Mononuclear cell (primary cell): ENCODE results near the gene TULP3. TPM values are rescaled to one million over a fixed set of nuclear protein-coding genes. Genes with fewer than 3 reads are reported as not detected.
"Not testable (repeated sequence)": the region's sequence is repeated elsewhere in the genome, so short reads cannot be mapped to it uniquely, and the experiment has no call there.

Experiments used
- H3K27me3 ChIP-seq: 2 replicates; pipeline ENCODE4 v1.6.0; 2011; ENCODE audit warnings: low read length, control low read depth; ENCODE audit not compliant: insufficient read depth
- H3K4me1 ChIP-seq: 2 replicates; pipeline ENCODE4 v1.5.1; 2011; ENCODE audit warnings: mild to moderate bottlenecking, low read length, control low read depth; ENCODE audit not compliant: insufficient read depth
- H3K4me3 ChIP-seq: 2 replicates; pipeline ENCODE4 v1.5.1; 2011; ENCODE audit warnings: mild to moderate bottlenecking, low read length, moderate library complexity
- H3K9me3 ChIP-seq: 2 replicates; pipeline ENCODE4 v1.5.1; 2011; ENCODE audit warnings: low read depth, mild to moderate bottlenecking, control low read depth, low read length
- total RNA-seq: library from RNA; depleted of rRNA; stranded (reverse); fragments of >200 nt; gene quantifications from one replicate; pipeline ENCODE4 v1.2.3, GENCODE V29; 2012

Gene TULP3
- total RNA-seq, 1 donor, result 4.4 TPM

DNA sequence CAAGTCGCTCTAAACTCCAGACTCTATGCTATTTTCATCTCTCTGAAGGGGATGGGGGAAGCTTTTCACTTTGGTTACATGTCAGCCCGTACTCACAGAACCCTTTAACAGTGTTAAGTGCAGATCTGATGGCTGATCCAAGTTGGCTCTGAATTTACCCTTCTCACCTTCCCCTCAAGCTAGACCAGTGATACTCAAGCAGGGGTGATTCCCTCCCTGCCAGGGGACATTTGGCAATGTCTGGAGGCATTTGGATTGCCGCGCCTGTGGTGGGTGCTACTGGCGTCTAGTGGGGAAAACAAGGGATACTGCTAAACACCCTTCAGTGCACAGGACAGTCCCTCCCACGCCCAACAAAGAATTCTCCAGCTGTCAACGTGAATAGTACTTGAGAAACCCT is 27.8 kb upstream of the TULP3 start:
- Histone ChIP-seq H3K27me3 (no peaks in the 10 kb centered on the region), H3K4me1 (no peaks in the 10 kb centered on the region), H3K4me3 (no peak overlapping the region), H3K9me3 (no peaks in the 10 kb centered on the region)

DNA sequence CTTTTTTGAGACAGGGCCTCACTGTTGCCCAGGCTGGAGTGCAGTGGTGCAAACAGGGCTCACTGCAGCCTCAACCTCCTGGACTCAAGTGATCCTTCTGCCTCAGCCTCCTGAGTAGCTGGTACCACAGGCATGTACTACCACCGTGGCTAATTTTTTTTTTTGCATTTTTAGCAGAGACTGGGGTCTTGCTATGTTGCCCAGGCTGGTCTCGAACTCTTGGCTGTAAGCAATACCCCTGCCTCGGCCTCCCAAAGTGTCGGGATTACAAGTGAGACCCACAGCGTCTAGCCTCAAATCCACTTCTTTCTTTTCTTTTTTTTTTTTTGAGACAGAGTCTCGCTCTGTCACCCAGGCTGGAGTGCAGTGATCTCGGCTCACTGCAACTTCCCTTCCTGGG is 27.3 kb upstream of the TULP3 start:
- not testable (repeated sequence) for H3K4me3 ChIP-seq, H3K27me3 ChIP-seq, H3K9me3 ChIP-seq, H3K4me1 ChIP-seq

DNA sequence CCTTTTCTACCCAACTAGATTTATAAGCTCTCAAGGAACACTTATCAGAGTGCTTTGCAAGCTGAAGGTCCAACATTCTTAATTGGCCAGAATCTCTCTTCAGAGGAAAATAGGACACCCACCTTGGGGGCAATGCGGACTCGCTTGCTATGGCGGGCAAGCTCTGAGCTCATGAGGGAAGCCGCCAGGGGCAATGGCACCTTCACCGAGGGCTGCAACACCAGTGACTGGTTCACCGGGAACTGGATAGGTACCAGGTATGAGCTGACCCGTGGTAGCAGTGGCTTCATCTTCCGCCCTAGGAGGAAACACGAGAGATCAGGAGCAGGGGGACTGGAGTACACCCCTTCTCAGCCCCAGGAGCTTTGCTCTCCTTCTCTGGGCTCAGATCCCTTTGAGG is 26.5 kb upstream of the TULP3 start:
- Histone ChIP-seq H3K4me1 (no peaks in the 10 kb centered on the region), H3K9me3 (no peaks in the 10 kb centered on the region), H3K4me3 (no peak overlapping the region), H3K27me3 (no peaks in the 10 kb centered on the region)

DNA sequence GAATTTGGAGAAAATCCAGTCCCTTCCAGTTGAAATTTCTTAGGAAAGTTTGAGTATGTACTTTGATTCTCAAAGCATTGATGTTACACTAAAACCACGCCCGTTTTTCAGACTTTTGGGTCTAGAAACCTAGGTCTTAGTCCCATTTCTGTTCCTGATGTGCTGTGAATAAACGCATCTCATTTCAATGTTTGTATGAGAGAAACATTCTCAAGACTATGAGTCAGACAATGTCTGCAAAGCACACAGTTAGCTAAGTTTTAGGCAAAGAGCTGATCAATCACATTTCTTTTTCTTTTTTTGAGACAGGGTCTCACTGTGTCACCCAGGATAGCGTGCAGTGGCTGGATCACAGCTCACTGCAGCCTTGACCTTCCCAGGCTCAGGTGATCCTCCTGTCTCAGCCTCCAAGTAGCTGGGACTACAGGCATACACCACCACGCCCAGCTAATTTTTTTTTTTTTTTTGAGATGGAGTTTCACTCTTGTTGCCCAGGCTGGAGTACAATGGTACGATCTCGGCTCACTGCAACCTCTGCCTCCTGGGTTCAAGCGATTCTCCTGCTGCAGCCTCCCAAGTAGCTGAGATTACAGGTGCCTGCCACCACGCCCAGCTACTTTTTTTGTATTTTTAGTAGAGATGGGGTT is 21.6 kb upstream of the TULP3 start:
- H3K9me3 ChIP-seq, H3K27me3 ChIP-seq, H3K4me1 ChIP-seq, H3K4me3 ChIP-seq: not testable (repeated sequence)

DNA sequence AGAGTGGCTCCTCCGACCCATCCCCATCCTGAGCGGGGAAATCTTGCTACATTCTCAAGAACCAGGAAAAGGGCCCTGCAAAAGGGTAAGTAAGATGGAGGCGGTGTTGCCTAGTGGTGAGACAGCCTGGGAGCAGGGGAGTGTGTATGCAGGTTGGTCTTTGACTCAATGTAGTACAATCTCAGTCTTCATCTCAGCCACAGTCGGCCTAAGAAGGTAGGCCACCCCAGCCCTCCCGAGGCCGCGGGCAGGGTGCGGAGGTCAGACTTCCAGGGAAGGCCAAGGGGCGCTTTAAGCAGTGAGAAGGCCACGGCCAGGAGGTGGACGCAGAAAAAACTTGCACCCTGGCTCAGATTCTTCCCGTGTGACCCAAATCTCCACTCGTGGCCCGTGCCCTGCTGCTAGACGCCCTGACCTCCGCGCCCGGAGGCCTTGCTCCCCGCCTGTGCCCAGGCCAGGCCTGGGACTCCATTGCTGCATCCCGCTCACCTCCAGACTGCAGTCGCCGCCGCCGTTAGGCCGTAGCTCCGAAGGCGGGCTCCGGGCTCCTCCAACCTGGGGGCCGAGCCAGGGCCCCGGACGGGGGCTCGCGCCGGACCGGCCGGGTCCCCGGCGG is 14.2 kb upstream of the TULP3 start:
- Histone ChIP-seq H3K4me1 (peaks cover 34% of the 10 kb centered on the region), H3K9me3 (no peaks in the 10 kb centered on the region), H3K4me3 (peak overlapping the region; percentile 97), H3K27me3 (no peaks in the 10 kb centered on the region)

DNA sequence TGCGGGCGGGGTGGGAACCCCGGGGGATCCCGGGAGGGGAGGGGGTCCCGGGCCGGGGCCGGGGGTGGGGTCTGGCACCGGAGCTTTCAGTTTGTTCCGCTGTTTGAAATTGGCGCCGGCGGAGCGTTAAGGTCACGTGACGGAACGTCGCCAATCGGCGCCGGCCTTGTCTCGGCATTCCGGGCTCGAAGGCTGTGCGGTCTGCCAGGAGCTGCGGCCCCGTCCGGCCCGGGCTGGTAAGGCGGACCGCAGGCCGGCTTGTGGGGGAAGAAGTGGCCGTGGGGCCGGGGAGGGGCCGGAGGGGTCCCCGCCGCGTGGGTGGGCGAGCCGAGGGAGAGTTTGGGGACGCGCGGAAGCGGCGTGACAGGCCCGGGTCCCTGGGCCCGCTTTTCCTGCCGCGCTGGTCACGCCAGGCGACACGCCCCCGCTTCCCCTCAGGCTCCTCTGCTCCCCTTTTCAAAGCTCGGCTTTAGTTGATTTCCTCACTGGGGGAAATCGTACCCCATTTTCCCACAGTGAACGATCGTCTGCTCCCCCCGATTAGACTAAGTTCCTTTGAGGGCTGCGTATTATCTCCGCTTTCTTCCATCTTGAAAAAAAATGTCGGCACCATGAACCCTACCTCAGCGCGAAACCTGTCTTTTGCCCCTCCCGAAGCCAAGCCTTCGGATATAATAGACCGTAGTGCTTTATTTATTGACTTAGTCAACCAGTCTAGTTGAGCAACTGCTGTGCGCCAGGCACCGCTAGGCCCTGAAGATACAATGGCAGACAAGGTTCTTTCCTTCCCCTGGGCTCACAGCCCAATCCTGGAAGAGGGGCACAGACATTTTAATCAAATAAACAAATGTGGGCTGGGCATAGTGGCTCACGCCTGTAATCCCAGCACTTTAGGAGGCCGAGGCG is 13.4 kb upstream of the TULP3 start, which contains the start of the genes FOXM1 and RHNO1:
FOXM1 (minus strand) TSS at position 128 of the 906 bp plus-strand sequence. CDS start 2,696 bp downstream, outside the sequence.
RHNO1 (plus strand) TSS at position 177 of the 906 bp plus-strand sequence. CDS start 8,144 bp downstream, outside the sequence.
- no peaks in the 10 kb centered on the region for H3K27me3 ChIP-seq
- no peaks in the 10 kb centered on the region for H3K9me3 ChIP-seq
- peaks cover 34% of the 10 kb centered on the region for H3K4me1 ChIP-seq
- H3K4me3 ChIP-seq, result peak within 1 kb of the TSS; percentile 97

DNA sequence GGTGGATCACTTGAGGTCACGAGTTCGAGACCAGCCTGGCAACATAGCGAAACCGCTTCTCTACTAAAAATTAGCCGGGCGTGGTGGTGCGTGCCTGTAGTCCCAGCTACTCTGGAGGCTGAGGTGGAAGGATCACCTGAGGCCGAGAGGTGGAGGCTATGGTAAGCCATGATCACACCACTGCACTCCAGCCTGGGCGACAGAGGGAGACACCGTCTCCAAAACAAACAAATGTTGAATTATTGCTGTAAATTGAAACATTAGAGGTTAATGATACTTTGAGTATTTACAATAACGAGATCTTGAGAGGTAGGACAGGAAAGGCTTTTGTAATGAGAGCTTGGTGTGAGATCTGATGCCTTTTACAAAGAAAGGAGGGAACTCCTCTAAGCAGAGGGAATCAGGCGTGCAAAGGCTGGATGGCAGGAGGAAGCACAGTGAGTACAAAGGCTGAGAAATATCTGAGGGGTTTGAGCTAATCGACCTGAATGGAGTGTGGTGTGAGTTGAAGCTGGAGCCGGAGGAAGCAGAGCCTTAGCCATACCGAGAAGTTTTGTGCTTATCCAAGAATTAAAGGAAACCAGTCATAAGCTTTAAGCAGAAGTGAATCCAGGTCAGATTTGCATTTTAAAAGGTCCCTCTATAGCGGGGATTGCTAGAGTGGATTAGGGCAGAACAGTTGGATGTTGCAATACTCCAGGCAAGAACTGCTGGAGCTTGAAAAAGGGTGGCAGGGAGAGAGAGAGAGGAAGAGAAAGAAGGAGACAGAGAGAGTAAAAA is 12.5 kb upstream of the TULP3 start:
- Histone ChIP-seq H3K4me1 (peaks cover 34% of the 10 kb centered on the region), H3K27me3 (no peaks in the 10 kb centered on the region), H3K4me3 (peak overlapping the region; percentile 97), H3K9me3 (no peaks in the 10 kb centered on the region)

DNA sequence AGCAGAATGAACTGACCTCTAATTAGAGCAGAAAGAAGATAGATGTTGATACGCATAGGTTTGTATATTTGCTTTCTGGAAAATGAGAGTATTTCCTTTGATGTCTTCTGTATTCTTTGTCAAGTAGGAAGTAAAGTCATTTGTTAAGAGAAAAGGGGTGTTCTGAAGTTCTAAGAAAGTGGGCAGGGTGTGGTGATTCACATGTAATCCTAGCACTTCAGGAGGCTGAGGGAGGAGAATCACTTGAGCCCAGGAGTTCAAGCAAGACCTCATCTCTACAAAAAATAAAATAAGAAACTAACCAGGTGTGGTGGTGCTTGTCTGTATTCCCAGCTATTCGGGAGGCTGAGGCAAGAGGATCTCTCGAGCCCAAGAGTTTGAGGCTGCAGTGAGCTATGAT is 10.8 kb upstream of the TULP3 start:
- peaks cover 34% of the 10 kb centered on the region for H3K4me1 ChIP-seq
- H3K27me3 ChIP-seq, result no peaks in the 10 kb centered on the region
- H3K4me3 ChIP-seq, result no peak overlapping the region
- H3K9me3 ChIP-seq, result no peaks in the 10 kb centered on the region

DNA sequence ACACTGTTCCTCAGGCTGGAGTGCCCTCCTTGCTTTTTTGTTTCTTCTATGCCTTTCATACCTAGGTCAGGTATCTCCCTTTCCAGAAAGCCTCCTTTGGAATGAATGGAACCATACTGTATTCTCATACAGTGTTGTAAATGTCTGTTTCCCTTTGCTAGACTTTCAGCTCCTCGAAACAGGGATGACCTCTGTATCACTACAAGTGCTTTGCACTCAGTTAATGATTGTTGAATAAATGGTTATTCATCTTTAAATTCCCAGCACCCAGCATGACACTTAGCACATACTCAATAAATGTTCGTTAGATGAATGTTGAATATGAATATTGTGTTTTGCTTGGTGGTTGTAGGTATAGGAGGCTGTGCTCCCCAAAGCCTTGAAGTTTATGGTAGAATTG is 5.9 kb upstream of the TULP3 start:
- Histone ChIP-seq H3K27me3 (no peaks in the 10 kb centered on the region), H3K4me3 (no peak overlapping the region), H3K4me1 (peaks cover 3% of the 10 kb centered on the region), H3K9me3 (no peaks in the 10 kb centered on the region)

DNA sequence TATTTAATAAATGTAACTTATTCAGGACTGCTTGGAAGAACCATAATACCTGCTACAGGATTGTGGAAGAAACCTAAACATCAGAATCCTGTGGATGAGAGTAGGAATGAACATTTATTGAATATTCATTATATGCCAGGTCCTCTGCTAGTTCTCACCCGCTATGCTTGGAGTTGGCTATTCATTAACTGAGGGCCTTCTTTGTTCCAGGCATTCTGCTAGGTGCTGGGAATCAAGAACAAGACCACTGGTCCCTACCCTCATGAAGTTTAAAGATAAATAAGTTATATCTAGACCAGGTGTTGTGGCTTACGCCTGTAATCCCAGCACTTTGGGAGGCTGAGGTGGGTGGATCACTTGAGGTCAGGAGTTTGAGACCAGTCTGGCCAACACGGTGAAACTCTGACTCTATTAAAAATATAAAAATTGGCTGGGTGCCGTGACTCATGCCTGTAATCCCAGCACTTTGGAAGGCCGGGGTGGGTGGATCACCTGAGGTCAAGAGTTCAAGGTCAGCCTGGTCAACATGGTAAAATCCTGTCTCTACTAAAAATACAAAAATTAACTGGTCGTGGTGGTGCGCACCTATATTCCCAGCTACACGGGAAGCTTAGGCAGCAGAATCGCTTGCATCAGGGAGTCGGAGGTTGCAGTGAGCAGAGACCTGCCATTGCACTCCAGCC is 3.8 kb upstream of the TULP3 start:
- Histone ChIP-seq H3K4me1 (peaks cover 14% of the 10 kb centered on the region), H3K9me3 (no peaks in the 10 kb centered on the region), H3K27me3 (no peaks in the 10 kb centered on the region), H3K4me3 (no peak overlapping the region)

DNA sequence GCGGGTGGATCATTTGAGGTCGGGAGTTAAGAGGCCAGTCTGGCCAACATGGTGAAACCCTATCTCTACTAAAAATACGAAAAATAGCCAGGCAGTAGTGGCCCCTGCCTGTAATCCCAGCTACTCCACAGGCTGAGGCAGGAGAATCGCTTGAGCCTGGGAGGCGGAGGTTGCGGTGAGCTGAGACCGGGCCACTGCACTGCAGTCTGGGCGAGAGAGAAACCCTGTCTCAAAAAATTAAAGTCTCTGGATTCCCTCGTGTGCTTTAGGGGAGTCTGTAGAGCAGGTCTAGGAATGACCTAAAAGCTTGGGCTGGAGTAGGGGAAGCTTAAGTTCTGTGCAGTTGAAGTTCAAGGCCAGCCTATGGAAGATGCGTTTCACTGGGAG is 697 bp upstream of the TULP3 start:
- Histone ChIP-seq H3K4me1 (peaks cover 14% of the 10 kb centered on the region), H3K9me3 (no peaks in the 10 kb centered on the region), H3K4me3 (peak overlapping the region; percentile 63), H3K27me3 (no peaks in the 10 kb centered on the region)

DNA sequence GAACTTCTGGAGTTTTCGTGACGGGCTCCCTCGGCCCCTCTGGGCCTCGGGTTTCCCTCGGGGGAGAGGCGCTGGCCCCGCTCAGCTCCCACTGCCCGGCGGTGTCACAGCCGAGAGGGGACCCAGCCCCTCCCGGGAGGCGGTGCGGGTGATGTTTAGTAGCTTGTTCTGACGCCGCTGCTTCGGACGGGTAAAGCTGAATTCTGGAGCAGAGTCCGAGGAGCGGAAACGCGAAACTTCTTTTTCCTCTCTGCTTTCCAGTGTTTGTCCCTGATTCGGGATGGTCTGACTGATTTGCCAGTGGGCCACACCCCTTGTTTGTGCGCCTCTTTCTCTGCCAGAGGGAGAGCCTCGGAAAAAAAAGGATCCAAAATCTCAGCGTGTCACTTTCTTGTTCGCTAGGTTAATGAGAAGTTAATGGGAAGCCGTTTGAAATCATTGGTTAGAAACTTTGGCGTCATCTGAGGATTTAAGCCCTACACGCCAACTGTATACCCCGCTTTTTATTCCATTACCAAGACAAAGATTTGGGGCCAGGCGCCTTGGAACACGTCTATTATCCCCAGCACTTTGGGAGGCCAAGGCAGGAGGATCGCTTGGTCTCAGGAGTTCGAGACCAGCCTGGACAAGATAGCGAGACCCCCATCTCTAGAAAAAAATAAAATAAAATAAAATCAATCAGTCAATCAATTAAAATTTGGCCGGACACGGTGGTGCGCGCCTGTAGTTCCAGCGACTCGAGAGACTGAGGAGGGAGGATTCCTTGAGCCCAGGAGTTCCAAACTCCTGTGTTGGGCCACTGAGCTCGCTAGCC is 756 bp downstream of the TULP3 start:
- H3K4me3 ChIP-seq, result peak overlapping the region; percentile 63
- peaks cover 14% of the 10 kb centered on the region for H3K4me1 ChIP-seq
- no peaks in the 10 kb centered on the region for H3K9me3 ChIP-seq
- H3K27me3 ChIP-seq, result no peaks in the 10 kb centered on the region

DNA sequence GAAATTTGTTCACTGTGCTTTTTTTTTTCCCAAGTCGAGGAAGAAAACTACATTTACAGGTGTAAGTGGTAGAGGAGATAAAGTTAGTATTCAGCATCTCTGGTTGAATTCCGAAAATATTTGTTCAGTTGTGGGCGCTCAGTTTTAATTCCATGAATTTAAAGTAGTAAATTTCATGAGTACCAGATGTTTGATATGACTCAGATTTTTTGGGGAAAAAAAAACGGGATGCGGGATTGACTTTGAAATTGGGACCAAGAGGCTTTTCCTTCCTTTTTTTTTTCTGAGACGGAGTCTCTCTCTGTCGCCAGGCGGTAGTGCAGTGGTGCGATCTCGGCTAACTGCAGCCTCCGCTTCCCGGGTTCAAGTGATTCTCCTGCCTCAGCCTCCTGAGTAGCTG is 1.6 kb downstream of the TULP3 start:
- H3K4me3 ChIP-seq, result no peak overlapping the region
- H3K4me1 ChIP-seq, result peaks cover 14% of the 10 kb centered on the region
- no peaks in the 10 kb centered on the region for H3K9me3 ChIP-seq
- H3K27me3 ChIP-seq, result no peaks in the 10 kb centered on the region

DNA sequence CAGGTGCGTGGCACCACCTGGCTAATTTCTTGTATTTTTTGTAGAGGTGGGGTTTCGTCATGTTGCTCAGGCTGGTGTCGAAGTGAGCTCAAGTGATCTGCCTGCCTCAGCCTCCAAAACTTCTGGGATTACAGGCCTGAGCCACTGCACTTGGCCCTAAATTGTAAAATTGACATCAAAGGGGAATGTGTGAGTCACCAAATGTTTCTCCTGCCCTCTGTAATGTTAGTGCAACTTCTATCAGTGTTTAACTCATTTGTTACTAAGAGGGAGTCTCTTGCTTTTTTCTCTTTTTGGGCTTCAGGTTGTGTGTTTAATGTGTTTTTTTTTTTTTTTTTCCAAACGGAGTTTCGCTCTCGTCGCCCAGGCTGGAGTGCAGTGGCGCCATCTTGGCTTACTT is 2.3 kb downstream of the TULP3 start:
- Histone ChIP-seq H3K4me1 (peaks cover 14% of the 10 kb centered on the region), H3K9me3 (no peaks in the 10 kb centered on the region), H3K27me3 (no peaks in the 10 kb centered on the region), H3K4me3 (no peak overlapping the region)
